K562 (cell line): Measurements from ENCODE around the gene CACTIN. TPM values are rescaled to one million over a fixed set of nuclear protein-coding genes. Genes with fewer than 3 reads are reported as not detected.

Experiments
- GABPB2 ChIP-seq: fragments of 250-450 bp; sonication (Bioruptor Pico); conservative IDR thresholded peaks from 2 replicates; pipeline ENCODE4 v1.5.1; 2021; ENCODE audit warnings: mild to moderate bottlenecking
- polyA plus RNA-seq, 8 experiments: library from polyadenylated mRNA; depleted of rRNA in 4 of 8; stranded (reverse) in 5 of 8; unstranded in 3 of 8; fragments of >200 nt; fragmentation: Nextera tagmentation in 2 of 8; fragmentation: Illumina TruSeq in 1 of 8; extraction: Ambion mirVana in 2 of 8; extraction: Trizol in 1 of 8; gene quantifications; 2 replicates each; pipeline versions ENCODE4 v1.2.1 to v1.2.3, GENCODE V29; 2011 to 2014; ENCODE audit warnings: inconsistent platforms in 1 of 8, missing spikeins in 1 of 8
- total RNA-seq, 7 experiments: library from RNA; depleted of rRNA in 6 of 7; stranded (reverse); fragments of >200 nt in 6 of 7; fragmentation: Illumina TruSeq in 2 of 7; extraction: Trizol in 2 of 7; gene quantifications; 2 replicates each; pipeline versions ENCODE4 v1.2.1 to v1.2.3, GENCODE V29; 2011 to 2021; ENCODE audit warnings: low replicate concordance in 1 of 7
- TF ChIP-seq, protein P1 (sequence below): fragments of 450-650 bp; IDR thresholded peaks from 2 replicates; pipeline ENCODE4 v1.6.1; 2016; ENCODE audit warnings: low read depth

CACTIN gene
- total and polyA plus RNA-seq, 9 of the 15 experiments (the other 6 are each of a cell fraction or from before 2014, with no cell fraction given): 0.15 to 49.2 (median 15.0) TPM

DNA sequence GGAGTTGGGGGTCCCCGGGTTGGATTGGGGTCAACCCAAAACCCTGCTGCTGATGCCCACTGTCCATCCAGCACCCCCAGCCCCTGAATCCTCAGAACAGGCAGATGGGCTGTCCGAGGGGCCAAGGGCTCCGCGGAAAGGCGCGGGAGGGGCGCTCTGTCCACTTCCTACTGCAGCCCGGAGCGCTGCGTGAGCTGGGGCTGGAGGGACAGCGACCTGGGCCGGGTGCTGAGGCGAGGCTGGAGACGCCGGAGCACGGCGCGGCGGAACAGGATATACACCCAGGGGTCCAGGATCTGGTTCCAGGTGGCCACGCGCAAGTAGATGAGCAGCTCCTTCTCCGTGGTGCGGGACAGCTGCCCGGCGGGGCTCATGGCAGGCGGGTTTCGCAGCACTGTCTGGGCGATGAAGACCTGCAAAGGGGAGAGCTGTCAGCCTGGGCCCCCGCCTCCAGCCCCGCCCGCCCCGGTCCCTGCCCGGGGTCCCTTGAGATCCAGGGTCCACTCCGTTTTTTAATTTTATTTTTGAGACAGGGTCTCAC lies 31.0 kb downstream of the CACTIN start (continued):
- TF ChIP-seq, protein P1, sequence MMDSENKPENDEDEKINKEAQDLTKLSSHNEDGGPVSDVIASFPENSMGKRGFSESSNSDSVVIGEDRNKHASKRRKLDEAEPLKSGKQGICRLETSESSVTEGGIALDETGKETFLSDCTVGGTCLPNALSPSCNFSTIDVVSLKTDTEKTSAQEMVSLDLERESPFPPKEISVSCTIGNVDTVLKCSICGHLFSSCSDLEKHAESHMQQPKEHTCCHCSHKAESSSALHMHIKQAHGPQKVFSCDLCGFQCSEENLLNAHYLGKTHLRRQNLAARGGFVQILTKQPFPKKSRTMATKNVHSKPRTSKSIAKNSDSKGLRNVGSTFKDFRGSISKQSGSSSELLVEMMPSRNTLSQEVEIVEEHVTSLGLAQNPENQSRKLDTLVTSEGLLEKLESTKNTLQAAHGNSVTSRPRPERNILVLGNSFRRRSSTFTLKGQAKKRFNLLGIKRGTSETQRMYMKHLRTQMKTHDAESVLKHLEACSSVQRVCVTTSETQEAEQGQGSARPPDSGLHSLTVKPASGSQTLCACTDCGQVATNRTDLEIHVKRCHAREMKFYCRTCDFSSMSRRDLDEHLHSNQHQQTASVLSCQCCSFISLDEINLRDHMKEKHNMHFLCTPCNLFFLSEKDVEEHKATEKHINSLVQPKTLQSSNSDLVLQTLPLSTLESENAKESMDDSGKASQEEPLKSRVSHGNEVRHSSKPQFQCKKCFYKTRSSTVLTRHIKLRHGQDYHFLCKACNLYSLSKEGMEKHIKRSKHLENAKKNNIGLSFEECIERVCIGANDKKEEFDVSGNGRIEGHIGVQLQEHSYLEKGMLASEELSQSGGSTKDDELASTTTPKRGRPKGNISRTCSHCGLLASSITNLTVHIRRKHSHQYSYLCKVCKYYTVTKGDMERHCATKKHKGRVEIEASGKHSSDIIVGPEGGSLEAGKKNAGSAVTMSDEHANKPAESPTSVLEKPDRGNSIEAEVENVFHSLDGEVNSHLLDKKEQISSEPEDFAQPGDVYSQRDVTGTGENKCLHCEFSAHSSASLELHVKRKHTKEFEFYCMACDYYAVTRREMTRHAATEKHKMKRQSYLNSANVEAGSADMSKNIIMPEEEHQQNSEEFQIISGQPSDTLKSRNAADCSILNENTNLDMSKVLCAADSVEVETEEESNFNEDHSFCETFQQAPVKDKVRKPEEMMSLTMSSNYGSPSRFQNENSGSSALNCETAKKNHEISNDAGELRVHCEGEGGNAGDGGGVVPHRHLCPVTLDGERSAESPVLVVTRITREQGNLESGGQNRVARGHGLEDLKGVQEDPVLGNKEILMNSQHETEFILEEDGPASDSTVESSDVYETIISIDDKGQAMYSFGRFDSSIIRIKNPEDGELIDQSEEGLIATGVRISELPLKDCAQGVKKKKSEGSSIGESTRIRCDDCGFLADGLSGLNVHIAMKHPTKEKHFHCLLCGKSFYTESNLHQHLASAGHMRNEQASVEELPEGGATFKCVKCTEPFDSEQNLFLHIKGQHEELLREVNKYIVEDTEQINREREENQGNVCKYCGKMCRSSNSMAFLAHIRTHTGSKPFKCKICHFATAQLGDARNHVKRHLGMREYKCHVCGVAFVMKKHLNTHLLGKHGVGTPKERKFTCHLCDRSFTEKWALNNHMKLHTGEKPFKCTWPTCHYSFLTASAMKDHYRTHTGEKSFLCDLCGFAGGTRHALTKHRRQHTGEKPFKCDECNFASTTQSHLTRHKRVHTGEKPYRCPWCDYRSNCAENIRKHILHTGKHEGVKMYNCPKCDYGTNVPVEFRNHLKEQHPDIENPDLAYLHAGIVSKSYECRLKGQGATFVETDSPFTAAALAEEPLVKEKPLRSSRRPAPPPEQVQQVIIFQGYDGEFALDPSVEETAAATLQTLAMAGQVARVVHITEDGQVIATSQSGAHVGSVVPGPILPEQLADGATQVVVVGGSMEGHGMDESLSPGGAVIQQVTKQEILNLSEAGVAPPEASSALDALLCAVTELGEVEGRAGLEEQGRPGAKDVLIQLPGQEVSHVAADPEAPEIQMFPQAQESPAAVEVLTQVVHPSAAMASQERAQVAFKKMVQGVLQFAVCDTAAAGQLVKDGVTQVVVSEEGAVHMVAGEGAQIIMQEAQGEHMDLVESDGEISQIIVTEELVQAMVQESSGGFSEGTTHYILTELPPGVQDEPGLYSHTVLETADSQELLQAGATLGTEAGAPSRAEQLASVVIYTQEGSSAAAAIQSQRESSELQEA: no peak
- no peak for TF ChIP-seq GABPB2 (CRISPR knock-in tag)
- TF ChIP-seq, all 486 proteins: peak for 3
